Measurements from ENCODE around the gene TBCK. TPM values are rescaled to one million over a fixed set of nuclear protein-coding genes. Genes with fewer than 3 reads are reported as not detected.

The TBCK gene
- total and polyA plus RNA-seq, 2 of the 8 experiments (the other 6 are each of a cell fraction or from before 2014, with no cell fraction given): 10.2 to 18.7 TPM

DNA sequence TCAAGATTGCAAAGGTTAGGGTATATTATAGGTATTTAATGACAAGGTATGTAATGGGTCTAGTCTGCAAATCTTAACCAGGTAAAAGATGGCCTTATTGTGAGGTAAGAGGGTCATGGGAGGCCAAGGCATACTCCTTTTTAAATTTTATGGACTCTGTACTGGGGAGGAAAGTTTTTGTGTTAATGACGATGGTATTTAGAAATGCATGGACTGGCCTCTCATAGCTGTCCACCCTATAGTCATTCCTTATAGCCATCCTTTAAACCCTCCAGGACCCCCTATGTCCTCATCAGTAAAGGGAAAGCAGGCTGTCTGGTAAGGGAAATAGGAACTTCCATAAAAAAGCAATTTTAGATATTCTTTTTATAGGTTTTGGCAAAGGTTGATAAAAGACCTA is 1.8 kb upstream of the TBCK start (continued):
- TF ChIP-seq, protein P1, sequence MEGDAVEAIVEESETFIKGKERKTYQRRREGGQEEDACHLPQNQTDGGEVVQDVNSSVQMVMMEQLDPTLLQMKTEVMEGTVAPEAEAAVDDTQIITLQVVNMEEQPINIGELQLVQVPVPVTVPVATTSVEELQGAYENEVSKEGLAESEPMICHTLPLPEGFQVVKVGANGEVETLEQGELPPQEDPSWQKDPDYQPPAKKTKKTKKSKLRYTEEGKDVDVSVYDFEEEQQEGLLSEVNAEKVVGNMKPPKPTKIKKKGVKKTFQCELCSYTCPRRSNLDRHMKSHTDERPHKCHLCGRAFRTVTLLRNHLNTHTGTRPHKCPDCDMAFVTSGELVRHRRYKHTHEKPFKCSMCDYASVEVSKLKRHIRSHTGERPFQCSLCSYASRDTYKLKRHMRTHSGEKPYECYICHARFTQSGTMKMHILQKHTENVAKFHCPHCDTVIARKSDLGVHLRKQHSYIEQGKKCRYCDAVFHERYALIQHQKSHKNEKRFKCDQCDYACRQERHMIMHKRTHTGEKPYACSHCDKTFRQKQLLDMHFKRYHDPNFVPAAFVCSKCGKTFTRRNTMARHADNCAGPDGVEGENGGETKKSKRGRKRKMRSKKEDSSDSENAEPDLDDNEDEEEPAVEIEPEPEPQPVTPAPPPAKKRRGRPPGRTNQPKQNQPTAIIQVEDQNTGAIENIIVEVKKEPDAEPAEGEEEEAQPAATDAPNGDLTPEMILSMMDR (IDR thresholded peaks at IDR 0.05; ENCODE audit: control extremely low read depth in 1 of 3, insufficient read depth in 1 of 3, low read depth in 1 of 3, low read length in 3 of 3): no peak
- TF ChIP-seq SP4 (IDR thresholded peaks at IDR 0.05; ENCODE audit: low read length) (no peak), SP1 (IDR thresholded peaks at IDR 0.05; ENCODE audit: low read depth, low read length) (no peak), CEBPB (IDR thresholded peaks at IDR 0.05; ENCODE audit: low read depth, low read length) (no peak), TCF12 (IDR thresholded peaks at IDR 0.05; ENCODE audit: low read depth, low read length) (no peak), POLR2AphosphoS5 (IDR thresholded peaks at IDR 0.05; ENCODE audit: low read depth, low read length) (no peak)
